Loucy (cell line): ENCODE data around the gene SUGP2.
A peak's percentile ranks its signal among the peaks of the same experiment; 100 is the strongest.

Source experiments
- H2AFZ ChIP-seq: fragments of 200-600 bp; sonication (generic); 2 replicates; pipeline ENCODE4 v1.6.0; 2016; ENCODE audit warnings: antibody characterized with exemption, mild to moderate bottlenecking, low read length, moderate library complexity
- H3F3A ChIP-seq: fragments of 200-600 bp; 2 replicates; pipeline ENCODE4 v1.6.0; 2016; ENCODE audit warnings: antibody characterized with exemption, low read depth, mild to moderate bottlenecking
- H3K27me3 ChIP-seq: fragments of 200-600 bp; sonication (generic); 2 replicates; pipeline ENCODE4 v1.6.1; 2014; ENCODE audit warnings: low read length, mild to moderate bottlenecking; ENCODE audit not compliant: insufficient read depth, poor library complexity, severe bottlenecking
- H3K36me3 ChIP-seq: fragments of 200-600 bp; sonication (generic); 2 replicates; pipeline ENCODE4 v1.6.1; 2016; ENCODE audit warnings: low read length; ENCODE audit not compliant: insufficient read depth
- H3K4me1 ChIP-seq: fragments of 200-600 bp; sonication (generic); 2 replicates; pipeline ENCODE4 v1.5.1; 2014; ENCODE audit warnings: low read length, mild to moderate bottlenecking; ENCODE audit not compliant: insufficient read depth, poor library complexity, severe bottlenecking
- H3K4me2 ChIP-seq: fragments of 200-600 bp; sonication (generic); 2 replicates; pipeline ENCODE4 v1.6.0; 2014; ENCODE audit warnings: antibody characterized with exemption, low read length, low read depth, mild to moderate bottlenecking; ENCODE audit not compliant: poor library complexity, severe bottlenecking
- H3K4me3 ChIP-seq: fragments of 200-600 bp; sonication (generic); 2 replicates; pipeline ENCODE4 v1.5.1; 2014; ENCODE audit warnings: low read length, mild to moderate bottlenecking, mixed read lengths; ENCODE audit not compliant: poor library complexity, severe bottlenecking
- H3K79me2 ChIP-seq: fragments of 200-600 bp; sonication (generic); 2 replicates; pipeline ENCODE4 v1.6.1; 2014; ENCODE audit warnings: low read length; ENCODE audit not compliant: insufficient read depth
- H3K9ac ChIP-seq: fragments of 200-600 bp; sonication (generic); 2 replicates; pipeline ENCODE4 v1.6.0; 2014; ENCODE audit warnings: mild to moderate bottlenecking, low read depth, low read length, moderate library complexity; ENCODE audit not compliant: poor library complexity, severe bottlenecking
- H3K9me2 ChIP-seq: fragments of 200-600 bp; sonication (generic); replicated peaks from 2 replicates; pipeline ENCODE4 v1.6.1; 2016; ENCODE audit warnings: low read depth, low read length, mixed read lengths
- H3K9me3 ChIP-seq: fragments of 200-600 bp; sonication (generic); 2 replicates; pipeline ENCODE4 v1.6.1; 2014; ENCODE audit warnings: mild to moderate bottlenecking, antibody characterized with exemption, low read length, low read depth; ENCODE audit not compliant: insufficient read depth
- H4K20me1 ChIP-seq: fragments of 200-600 bp; sonication (generic); 2 replicates; pipeline ENCODE4 v1.6.0; 2014; ENCODE audit warnings: antibody characterized with exemption, low read length, mild to moderate bottlenecking; ENCODE audit not compliant: insufficient read depth, poor library complexity, severe bottlenecking
- CTCF ChIP-seq: fragments of 200-600 bp; sonication (generic); conservative IDR thresholded peaks from 2 replicates; pipeline ENCODE4 v1.5.1; 2014; ENCODE audit warnings: mild to moderate bottlenecking, antibody characterized with exemption, low read length
- EZH2phosphoT487 ChIP-seq: fragments of 200-600 bp; IDR thresholded peaks from 2 replicates; pipeline ENCODE4 v1.6.1; 2018; ENCODE audit warnings: antibody characterized with exemption, mild to moderate bottlenecking, moderate library complexity, borderline replicate concordance

The SUGP2 gene

GRCh38 chr19:18999896-19000620 lies 33.3 kb downstream of the SUGP2 start:
- H3K4me1 ChIP-seq = peaks cover 11% of the 10 kb centered on the region
- H3K4me2 ChIP-seq = no peak overlapping the region
- H2AFZ ChIP-seq = no peak overlapping the region
- H3K9ac ChIP-seq = no peak overlapping the region
- H3K9me2 ChIP-seq = no peaks in the 10 kb centered on the region
- no peaks in the 10 kb centered on the region for H3K27me3 ChIP-seq
- no peaks in the 10 kb centered on the region for H3K79me2 ChIP-seq
- TF ChIP-seq EZH2phosphoT487 (no peak), CTCF (peak; percentile 45)
- no peaks in the 10 kb centered on the region for H3K9me3 ChIP-seq
- H4K20me1 ChIP-seq = peaks cover 16% of the 10 kb centered on the region
- H3K36me3 ChIP-seq = peaks cover 81% of the 10 kb centered on the region; the same call in 1 of the 2 replicates
- no peaks in the 10 kb centered on the region for H3F3A ChIP-seq
- no peak overlapping the region for H3K4me3 ChIP-seq

- peaks cover 16% of the 10 kb centered on the region for H4K20me1 ChIP-seq
- H3K4me2 ChIP-seq = no peak overlapping the region
- H2AFZ ChIP-seq = no peak overlapping the region
- peaks cover 11% of the 10 kb centered on the region for H3K4me1 ChIP-seq
- no peaks in the 10 kb centered on the region for H3K9me3 ChIP-seq
- no peak overlapping the region for H3K4me3 ChIP-seq
- no peak overlapping the region for H3K9ac ChIP-seq
- H3K27me3 ChIP-seq = no peaks in the 10 kb centered on the region
- no peaks in the 10 kb centered on the region for H3K79me2 ChIP-seq
- peaks cover 81% of the 10 kb centered on the region; the same call in 1 of the 2 replicates for H3K36me3 ChIP-seq
- no peak for TF ChIP-seq CTCF
- no peak for TF ChIP-seq EZH2phosphoT487
- H3K9me2 ChIP-seq = no peaks in the 10 kb centered on the region
- H3F3A ChIP-seq = no peaks in the 10 kb centered on the region
Observed at GRCh38 chr19:18999016-18999758, 34.1 kb downstream of the SUGP2 start.

- H3K79me2 ChIP-seq = no peaks in the 10 kb centered on the region
- peaks cover 81% of the 10 kb centered on the region; the same call in 1 of the 2 replicates for H3K36me3 ChIP-seq
- H3K4me3 ChIP-seq = no peak overlapping the region
- H3K4me1 ChIP-seq = peaks cover 11% of the 10 kb centered on the region
- no peaks in the 10 kb centered on the region for H3K9me2 ChIP-seq
- H3K4me2 ChIP-seq = no peak overlapping the region
- no peaks in the 10 kb centered on the region for H3K9me3 ChIP-seq
- H3K27me3 ChIP-seq = no peaks in the 10 kb centered on the region
- TF ChIP-seq CTCF (no peak), EZH2phosphoT487 (no peak)
- H3K9ac ChIP-seq = no peak overlapping the region
- no peaks in the 10 kb centered on the region for H3F3A ChIP-seq
- H4K20me1 ChIP-seq = peaks cover 11% of the 10 kb centered on the region
- H2AFZ ChIP-seq = no peak overlapping the region
Observed at GRCh38 chr19:18998276-18998675, 35.0 kb downstream of the SUGP2 start.
